SK-MEL-5 (cell line): ENCODE data around the gene IL5RA. TPM values are rescaled to one million over a fixed set of nuclear protein-coding genes. Genes with fewer than 3 reads are reported as not detected.

Experiments
- DNase-seq: peaks from one replicate; pipeline ENCODE4 v3.0.0-alpha.2; 2016; ENCODE audit warnings: low read depth, low spot score
- in situ Hi-C: cut with HindIII; loops from 2 replicates; pipeline ENCODE4 v1.10.0; 2016; ENCODE audit warnings: low sequenced_read_pairs, high pct_unique_total_duplicates, low pct_unique_long_range_greater_than_20kb
- total RNA-seq: library from RNA; depleted of rRNA; stranded (reverse); fragments of >200 nt; shearing (Covaris generic); gene quantifications from 2 replicates; pipeline ENCODE4 v1.2.3, GENCODE V29; 2014

The IL5RA gene
- total RNA-seq, 1 experiment from 2014 or later: not detected

DNA sequence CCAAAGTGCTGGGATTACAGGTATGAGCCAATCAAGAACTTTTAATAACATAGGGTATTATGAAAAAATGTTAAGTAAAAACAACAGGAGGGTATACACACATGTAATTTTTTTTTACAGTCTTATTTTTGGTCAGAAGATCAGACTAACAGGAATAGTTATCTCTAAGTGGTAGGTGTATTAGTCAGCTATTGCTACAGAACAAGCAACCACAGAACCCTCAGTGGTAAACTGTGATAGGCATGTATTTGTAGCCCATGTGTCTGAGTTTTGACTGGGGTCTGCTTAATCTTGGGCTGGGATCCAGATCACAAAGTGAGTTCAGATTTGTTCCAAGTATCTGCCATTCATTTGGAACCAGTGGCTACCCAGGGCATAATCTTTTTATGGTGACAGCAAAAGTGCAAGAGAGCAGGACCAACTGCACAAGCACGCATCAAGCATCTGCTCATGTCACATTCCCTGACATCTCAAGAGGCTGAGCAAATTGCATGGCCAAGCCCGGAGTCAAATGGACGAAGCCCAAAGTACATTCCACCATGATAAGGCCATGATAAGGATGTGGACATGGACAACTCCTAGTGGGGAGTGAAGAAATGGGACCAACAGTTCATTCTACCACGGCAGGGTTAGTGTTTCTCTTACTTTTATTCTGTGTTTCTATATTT is 3.0 kb upstream of the IL5RA start:
- DNase-seq: no peak
- in situ Hi-C loops: no loop called here

DNA sequence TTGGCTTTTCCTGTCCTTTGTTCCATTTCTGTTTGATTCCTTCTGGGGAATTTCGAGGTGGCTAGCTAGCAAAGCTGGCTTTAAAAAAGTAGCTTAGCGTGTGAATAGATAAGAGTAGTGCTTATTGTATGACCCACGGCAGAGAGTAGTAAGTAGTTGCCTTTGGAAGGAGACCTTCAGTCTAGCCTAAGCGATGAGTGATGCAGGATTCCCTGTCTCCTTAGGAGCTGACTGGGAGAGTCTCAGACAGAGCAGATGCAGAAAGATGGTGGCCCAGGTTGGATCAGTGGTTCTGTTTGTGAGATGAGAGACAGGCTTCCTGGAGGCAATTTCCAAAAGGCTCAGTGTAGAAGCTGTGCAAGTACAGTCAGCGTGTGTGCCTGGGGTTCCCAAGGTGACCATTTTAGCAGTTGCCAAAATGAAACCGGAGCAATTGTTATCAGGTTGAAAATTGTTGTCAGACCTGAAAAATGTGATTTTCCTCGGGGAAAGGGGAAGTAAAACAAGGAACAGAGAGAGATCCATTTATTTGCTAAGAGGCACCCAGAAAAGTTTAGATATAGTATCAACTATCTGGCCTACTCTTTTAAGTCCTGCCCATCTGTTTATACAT is 681 bp upstream of the IL5RA start:
- in situ Hi-C loops: no loop called here

GRCh38 chr3:3109407-3110298 is 521 bp downstream of the IL5RA start:
- no peak for DNase-seq
- in situ Hi-C loops: no loop called here

More for the DNA sequence above, 681 bp upstream of the IL5RA start:
- DNase-seq: no peak

GRCh38 chr3:3107858-3108257 is 2.3 kb downstream of the IL5RA start:
- in situ Hi-C loops: no loop called here
- no peak for DNase-seq

- in situ Hi-C loops: no loop called here
- DNase-seq: no peak
Measured at GRCh38 chr3:3107181-3107580, 3.0 kb downstream of the IL5RA start.

- in situ Hi-C loops: no loop called here
- no peak for DNase-seq
Measured at GRCh38 chr3:3105815-3106214, 4.4 kb downstream of the IL5RA start.

GRCh38 chr3:3105246-3105645 is 4.9 kb downstream of the IL5RA start:
- no peak for DNase-seq
- in situ Hi-C loops: no loop called here

DNA sequence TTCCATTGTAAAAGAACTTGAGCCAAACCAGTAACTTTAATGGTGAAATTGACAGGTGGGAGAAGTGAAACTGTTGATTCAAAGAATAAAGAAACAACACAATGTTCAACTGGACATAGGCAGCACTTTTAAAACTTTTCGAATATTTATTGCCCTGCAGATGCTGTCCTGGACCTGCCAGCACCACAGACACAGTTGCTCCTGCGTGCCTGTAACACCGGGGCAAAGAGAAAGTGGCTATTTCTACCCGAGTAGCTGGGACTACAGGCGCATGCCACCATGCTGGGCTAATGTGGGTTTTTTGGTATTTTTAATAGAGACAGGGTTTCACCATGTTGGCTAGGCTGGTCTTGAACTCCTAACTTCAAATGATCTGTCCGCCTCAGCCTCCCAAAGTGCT is 7.4 kb downstream of the IL5RA start:
- in situ Hi-C loops: no loop called here
- no peak for DNase-seq

GRCh38 chr3:3101660-3102458 is 8.3 kb downstream of the IL5RA start:
- in situ Hi-C loops: no loop called here
- no peak for DNase-seq

DNA sequence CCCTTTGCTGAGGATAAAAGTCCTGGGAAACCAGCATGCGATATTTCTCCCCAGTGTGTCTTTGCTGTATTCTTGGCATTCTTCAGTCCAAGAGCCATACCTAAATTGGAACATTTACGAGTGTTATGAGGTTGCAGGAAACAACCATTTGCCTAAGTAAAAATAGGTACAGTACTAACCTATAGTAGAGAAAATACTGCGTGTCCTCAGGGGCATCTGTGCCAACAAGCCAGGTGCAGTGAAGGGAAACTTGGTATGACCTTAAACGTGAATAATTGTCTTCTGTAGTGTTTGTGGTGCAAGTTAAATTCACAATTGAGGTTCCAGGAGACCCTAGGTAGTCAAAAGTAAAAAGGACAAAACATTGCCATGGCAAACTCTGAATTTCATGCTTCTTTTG is 12.2 kb downstream of the IL5RA start:
- no peak for DNase-seq
- in situ Hi-C loops: no loop called here

DNA sequence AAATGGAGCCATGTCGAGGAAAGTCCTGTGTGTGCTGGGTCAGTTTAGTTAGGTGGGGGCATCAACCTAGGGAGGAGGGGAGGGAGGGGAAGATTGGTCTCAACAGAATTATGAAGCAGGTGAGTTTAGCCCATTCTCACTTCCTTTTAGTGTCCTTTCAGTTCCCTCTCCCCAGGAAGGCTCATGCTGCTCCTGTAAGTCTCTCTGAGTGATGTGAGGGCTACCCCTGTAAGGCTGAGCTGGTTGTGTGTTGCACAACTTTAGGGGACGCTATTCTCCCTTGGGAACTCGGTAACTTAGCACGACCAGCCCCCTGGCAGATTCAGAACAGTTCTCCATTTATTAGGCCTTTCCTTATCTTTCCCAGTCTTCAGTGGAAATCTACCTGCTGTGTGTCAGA is 21.2 kb downstream of the IL5RA start:
- no peak for DNase-seq
- in situ Hi-C loops: no loop called here

- no peak for DNase-seq
- in situ Hi-C loops: no loop called here
Measured at GRCh38 chr3:3087716-3088465, 22.3 kb downstream of the IL5RA start.

GRCh38 chr3:3087279-3087678 is 22.9 kb downstream of the IL5RA start:
- in situ Hi-C loops: no loop called here
- DNase-seq: no peak

DNA sequence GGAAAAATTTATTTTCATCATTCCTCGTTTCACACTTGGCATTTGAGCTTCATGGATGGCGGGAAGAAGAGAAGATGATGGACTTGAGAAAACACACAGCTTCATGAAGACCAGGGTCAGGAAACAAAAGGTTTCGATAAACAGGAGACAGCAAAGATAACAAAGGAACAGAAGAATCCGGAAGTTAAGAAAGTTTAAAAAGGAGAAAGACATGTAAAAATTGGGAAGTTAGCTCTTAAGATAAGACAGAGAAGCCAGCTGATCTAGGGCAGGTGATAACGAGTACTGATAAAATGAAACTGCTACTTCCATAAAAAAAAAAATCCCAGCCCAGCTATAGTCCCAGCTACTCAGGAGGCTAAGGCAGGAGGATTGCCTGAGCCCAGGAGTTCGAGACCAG is 23.9 kb downstream of the IL5RA start:
- in situ Hi-C loops: no loop called here
- DNase-seq: no peak

GRCh38 chr3:3085782-3086181 is 24.4 kb downstream of the IL5RA start:
- DNase-seq: no peak
- in situ Hi-C loops: no loop called here

DNA sequence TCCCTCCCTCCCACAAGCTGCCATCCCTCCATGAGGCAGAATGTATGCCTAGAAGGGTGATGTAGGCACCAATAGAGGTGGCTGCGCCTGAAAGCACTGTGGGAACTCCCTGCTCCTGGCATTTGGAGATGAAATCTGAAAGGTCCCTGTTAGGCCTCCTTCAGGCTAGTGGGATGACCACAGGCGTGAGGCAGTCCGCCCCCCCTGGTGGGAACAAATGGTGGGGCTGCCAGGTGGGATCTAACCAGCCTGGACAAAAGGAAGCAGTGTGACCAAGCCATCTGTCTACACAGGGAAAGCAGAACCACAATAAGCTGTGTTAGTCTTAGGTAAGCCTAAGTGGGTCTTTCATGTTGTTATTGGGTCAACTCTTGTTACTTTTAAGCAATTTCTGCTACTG is 25.3 kb downstream of the IL5RA start:
- in situ Hi-C loops: no loop called here
- DNase-seq: no peak

- DNase-seq: no peak
- in situ Hi-C loops: no loop called here
Measured at GRCh38 chr3:3082234-3082924, 27.8 kb downstream of the IL5RA start.
